Stimulated activated CD4-positive, alpha-beta T cell treated with anti-CD3 and anti-CD28 coated beads, Interleukin-1b, Interleukin-23, amount 100 ng/mL, for 1 hour (primary cell): ENCODE data around the gene DDTL.
"Not testable (repeated sequence)": the region's sequence is repeated elsewhere in the genome, so short reads cannot be mapped to it uniquely, and the experiment has no call there.

Experiments
- DNase-seq, 2 donors: peaks; one replicate each; pipeline ENCODE4 v3.0.0-alpha.2; 2020; ENCODE audit warnings: low read depth in 2 of 2

The DDTL gene

DNA sequence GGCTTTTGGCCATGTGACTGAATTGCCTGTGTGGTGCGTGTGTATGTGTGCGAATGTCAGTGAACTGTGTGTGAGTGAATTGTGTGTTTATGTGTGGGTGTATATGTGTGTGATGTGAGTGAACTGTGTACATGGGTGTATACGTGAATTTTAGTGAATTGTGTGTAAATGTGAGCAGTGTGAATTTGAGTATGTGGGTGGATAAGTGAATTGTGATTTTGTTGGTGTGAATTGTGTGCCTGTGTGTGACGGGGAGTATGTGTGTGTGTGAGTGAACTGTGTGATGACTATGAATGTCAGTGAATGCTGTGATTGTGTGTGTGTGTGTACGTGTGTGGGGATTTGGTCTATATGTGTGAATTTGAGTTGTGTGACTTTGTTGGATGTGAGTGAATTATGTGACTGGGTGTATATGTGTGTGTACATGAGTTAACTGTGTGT, 3.5 kb downstream of the DDTL start:
- no peak for DNase-seq

DNA sequence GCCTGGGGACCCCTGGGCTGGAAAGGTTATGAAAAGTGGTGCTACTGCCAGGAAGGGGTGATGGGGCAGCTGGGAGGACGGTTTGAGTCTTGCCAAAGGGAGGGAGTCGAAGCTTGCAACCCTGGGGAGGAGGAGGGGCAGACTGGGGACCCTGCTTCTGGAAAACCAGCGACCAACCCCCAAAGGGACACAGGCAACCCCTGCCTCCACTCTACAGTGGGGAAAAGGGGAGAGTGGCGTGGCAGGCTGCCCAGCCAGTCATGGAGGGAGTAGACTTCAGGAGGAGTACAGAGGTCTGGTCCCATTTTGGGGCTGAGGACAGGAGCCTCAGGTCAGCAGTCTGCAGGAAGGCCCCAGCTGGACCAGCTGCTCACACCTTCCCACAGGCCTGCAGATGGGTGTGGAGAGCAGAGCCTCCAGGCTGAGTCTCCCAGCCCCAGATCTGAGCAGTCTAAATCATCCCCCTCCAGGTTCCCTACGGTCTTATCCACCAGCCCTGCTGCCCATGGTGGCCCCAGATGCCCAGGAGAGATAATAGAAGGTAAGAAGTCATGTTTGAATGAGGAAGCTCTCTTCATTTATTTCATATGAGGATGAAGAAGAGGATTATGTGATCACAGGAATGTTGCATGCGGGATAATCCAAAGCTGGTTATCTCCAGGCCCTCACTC, 4.3 kb downstream of the DDTL start:
- DNase-seq, result no peak

DNA sequence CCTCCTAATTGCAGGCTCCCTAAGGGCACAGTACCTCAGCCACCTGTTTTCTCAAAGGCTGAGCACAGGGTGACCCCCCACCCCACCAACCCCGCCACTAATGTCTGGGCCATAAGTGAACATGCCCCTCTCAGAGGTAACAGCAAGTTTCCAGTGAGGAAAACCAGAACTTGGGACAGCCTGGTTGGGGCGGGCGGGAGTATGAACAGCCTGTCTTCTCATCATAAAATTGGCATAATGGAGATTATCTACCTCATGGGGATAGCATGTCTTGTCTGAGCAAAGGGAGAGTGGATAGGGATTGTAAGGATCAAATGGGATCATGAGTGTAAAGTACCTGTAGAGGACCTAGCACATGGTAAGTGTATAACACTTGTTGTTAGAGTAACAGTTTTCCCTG, 5.2 kb downstream of the DDTL start:
- DNase-seq, result not testable (repeated sequence)

DNA sequence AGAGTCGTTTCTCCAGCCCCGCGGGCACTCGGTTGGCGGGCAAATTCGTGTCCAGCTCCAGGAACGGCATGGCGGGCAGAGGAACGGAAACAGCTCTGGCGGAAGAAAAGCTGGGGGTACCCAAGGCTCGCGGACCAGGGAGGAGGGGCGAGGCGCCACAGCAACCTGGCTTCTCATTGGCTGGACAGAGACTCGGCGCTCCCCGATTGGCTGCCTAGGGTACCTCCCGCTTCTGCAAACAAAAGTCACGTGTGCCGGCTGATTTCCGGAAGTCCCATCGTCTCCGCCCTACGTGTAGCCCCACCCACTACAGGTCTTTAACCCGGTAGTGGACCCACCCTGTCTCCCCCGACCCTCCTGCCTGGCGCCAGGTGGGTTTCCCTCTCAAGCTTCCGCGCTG, 7.7 kb downstream of the DDTL start, which contains the start of gene DDT:
Gene DDT (minus strand): TSS at position 97 of the 400 bp plus-strand sequence. CDS start 27 bp downstream, at position 70.
- not testable (repeated sequence) for DNase-seq

DNA sequence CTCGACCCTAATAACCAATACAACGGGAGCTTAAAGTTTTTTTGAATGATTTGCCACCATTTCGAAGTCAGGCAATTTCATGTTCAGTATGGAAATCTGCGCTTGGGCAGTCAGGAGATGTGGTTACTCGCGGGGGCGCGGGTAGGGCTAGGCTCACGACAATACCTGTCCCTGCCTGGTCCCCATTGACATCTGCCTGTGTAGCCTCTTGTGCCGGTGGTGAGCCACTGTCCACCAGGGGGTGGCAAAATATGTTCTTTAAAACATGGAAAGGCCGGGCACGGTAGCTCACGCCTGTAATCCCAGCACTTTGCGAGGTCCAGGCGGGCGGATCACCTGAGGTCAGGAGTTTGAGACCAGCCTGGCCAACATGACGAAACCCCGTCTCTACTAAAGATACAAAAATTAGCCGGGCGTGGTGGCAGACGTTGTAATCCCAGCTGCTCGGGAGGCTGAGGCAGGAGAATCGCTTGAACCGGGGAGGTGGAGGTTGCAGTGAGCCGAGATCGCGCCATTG, 8.2 kb downstream of the DDTL start:
- DNase-seq, result not testable (repeated sequence)

DNA sequence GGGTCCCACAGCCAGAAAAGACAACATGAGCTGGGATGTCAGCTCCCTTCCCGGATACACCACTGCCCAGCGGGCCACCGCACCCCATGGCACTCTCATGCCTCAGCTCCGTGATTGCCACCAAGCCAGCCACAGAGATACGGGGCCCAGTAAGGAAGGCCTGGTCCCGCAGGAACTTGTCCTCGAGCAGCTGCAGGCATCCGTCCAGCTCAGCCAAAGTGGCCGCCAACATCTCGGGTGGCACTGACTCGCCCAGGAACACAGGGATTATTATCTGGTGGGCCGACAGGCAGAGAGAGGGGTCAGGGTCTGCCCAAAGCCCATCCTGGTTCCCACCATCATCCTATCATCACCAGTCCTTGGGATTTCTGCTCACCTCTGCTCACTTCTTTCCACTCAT, 10.6 kb downstream of the DDTL start:
- not testable (repeated sequence) for DNase-seq

DNA sequence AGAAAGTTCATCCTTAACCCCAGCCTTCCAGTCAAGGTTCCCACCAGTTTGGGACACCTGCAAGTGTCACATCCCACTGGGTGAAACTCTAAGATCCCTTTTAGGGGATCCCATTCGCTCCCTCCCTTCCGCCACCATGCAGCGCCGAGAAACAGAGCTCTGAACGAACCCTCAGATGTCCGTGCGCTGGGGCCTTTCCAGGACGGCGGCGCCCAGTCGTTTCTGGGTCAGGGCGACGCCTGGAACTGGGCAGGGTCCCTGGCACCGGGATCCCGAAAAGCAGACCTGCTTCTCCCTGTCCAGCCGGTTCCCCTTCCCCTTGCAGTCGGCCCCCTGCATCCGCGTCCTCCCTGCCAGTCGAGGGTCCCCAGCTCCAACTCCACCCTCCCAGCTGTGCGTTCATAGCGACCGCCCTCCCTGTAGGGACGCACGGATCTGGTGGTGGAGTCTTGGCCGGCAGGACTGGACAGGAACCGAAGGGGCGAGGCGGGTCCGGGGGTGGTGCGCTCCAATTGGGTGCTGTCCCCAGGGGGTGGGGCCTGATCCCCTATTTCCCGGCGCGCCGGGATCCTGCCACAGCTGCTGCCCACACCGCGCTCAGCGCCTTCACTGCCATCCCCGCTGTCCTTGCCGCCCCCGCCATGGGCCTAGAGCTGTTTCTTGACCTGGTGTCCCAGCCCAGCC, 13.0 kb downstream of the DDTL start, which contains the start of gene GSTT2:
Gene GSTT2 (plus strand): TSS at position 578 of the 684 bp plus-strand sequence.
- not testable (repeated sequence) for DNase-seq

DNA sequence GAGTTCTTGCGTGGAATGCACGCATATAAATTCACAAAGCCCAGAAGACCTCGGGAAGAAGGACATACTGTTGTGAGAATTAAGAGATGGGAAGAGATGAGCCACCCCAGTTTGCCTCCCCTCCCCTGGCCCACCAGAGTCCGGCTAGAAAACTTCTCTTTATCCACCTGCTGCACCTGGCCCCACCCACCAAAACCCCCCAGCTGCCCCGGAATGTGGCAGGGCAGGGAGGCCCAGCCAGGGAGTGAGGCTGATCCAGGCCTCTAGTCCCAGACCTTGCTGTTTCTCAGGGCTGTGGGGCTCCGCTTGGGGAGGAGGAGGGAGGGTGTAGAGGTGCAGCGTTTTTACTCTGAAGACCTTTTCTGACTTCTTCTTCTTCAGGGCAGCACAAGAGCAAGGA, 13.9 kb downstream of the DDTL start:
- DNase-seq, result not testable (repeated sequence)

DNA sequence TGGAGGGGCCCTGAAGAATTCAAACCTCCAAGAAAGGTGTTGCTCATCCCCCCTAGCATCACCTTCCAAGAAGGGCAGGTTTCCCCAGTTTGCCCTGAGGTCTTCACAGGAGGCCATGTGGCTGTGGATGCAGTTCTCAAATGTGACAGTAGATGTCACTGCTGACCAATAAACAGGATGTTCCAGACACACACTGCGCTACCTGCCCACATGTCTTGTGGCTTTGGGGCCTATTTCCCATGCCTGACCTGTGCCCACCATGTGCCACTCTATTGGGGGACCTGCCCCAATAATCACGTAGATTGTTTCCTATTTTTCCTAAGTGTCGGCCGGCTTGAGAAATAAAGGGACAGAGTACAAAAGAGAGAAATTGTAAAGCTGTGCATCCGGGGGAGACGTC, 17.7 kb downstream of the DDTL start:
- peak; percentile 4 to 37 for DNase-seq

DNA sequence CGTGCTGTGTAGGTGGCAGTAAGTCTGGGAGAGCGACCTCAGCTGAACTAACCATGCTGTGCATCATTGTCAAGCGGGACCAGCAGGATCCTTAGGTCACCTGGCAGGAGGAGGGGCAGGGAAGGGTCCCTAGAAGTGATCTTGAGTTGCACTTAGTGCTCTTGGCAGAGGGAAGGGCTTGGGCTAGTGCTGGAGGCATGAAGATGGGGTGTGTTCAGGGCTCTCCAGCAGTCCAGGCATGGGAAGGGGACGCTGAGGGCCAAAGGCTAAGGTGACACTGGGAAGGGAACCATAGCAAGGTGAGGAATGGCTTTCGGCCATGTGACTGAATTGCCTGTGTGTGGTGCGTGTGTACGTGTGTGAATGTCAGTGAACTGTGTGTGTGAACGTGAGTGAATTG, 19.4 kb downstream of the DDTL start:
- DNase-seq, result not testable (repeated sequence)

DNA sequence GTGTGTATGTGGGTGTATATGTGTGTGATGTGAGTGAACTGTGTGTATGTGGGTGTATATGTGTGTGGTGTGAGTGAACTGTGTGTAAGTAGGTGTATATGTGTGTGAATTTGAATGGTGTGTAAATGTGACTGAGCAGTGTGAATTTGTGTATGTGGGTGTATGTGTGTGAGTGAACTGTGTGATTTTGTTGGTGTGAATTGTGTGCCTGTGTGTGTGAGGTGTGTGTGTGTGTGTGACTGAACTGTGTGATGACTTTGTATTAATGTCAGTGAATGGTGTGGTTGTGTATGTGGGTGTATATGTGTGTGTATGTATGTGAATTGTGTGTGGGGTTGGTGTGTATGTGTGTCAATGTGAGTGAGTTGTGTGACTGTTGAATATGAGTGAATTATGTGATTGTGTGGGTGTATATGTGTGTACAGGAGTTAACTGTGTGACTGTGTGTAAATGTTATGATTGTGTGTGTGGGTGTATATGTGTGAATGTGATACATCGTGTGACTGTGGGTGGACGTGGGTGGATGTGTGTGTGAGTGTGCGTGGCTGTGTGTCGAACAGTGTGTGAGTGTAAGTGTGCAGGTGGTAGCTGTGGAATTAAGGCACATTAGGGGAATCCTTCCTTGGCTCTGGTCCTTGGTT, 20.0 kb downstream of the DDTL start:
- not testable (repeated sequence) for DNase-seq

DNA sequence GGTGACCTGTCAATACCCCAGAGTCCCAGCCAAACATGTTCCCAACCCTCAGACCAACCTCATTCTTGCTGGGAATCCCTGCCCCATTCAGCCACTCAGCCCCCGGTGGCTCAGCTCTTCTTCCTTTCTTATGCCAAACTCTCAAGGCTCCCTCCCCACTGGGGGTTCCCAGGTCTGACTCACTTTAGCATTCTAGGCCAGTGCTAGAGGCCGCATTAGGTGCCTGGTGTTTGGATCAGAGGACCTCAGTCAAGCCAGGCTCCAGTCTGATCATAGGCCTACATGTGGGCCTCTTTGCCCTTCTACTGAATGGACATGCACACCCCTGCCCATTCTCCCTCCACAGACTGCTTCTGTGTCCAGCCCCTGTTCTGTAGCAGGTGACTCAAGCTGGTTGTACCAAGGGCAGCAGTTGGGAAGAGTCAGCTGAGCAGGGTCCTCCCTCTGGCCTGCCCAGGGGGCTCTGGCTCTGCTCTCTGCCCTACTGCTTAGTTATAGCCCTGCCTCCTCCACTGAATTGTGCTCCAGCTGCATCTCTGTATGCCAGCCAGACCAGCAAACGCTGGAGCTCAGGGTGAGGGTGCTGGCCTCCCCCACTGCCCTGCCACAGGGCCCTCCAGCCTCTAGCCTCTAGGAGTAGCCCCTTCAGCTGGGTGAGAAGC, 23.0 kb downstream of the DDTL start:
- not testable (repeated sequence) for DNase-seq

DNA sequence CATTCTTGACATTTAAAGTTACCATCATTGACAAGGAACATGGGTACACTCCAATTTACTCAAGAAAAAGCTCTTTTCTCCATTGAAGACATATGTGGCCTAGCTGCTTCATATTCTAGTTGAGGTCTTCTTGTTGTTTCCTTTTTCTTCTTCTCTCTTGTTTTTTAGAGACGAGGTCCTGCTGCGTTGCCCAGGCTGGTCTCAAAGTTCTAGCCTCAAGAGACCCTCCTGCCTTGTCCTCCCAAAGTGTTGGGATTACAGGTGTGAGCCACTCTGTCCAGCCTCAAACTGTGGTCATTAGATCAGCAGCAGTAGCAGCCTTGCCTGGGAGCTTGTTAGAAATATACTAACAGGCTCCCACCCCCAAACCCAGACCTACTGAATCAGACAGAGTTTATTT, 26.4 kb downstream of the DDTL start:
- DNase-seq, result not testable (repeated sequence)

DNA sequence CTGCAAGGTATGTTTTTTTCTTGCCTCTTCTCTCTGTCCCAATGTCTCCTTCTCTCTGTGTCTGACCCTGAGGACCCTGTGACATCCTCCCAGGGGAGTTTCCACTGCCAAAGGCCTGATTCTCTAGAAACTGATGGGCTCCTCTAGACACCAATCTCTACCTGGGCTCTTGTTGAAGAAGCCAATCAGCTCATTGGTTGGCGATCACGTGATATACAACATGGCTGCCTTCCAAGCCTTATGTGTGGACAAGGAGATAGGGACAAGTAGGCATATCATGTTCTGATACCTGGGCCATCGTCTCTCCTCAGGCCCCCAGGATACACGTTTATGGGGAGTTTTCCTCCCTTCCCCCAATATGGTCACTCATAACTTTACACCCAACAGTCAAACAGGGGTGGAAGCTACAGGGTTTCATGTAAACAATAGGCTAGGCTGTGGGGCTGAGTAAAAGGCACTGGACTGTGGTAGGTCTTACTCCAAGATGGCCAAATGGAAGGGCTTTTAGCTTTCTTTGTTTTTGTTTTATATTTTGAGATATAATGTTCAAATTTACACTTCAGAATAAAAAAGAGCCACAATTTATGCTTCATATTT, 27.0 kb downstream of the DDTL start:
- not testable (repeated sequence) for DNase-seq

DNA sequence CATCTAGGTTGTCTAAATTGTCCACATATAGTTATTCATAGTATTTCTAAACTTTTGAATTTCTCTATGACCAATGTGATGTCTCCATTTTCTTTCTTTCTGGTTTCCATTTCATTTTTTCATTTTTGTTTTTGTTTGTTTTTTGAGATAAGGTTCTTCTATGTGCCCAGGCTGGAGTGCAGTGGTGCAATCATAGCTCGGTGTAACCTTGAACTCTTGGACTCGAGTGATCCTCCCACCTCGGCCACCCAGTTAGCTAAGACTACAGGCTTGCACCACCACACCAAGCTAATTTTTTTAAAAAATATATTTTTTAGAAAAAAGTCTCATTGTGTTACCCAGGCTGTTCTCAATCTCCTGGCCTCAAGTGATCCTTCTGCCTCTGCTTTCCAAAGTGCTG, 30.4 kb downstream of the DDTL start:
- DNase-seq, result no peak

DNA sequence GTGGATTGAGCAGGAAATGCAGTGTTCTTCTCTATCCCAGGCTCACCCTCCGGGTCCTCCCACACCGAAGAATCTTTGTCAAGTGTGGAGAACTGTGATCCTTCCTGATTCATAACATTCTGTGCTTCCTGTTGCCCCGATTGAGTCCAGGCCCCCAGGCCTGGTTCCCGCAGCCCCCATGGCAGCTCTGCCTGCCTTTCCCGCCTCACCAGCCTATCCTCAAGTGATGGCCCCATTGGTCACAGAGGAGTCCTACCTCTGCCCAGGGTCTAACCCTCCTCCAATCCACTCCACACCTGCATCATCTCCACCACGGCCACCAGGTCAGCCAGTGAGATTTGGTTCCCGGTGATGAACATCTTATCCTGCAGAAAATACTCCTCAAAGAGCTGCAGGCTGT, 33.1 kb downstream of the DDTL start:
- not testable (repeated sequence) for DNase-seq

DNA sequence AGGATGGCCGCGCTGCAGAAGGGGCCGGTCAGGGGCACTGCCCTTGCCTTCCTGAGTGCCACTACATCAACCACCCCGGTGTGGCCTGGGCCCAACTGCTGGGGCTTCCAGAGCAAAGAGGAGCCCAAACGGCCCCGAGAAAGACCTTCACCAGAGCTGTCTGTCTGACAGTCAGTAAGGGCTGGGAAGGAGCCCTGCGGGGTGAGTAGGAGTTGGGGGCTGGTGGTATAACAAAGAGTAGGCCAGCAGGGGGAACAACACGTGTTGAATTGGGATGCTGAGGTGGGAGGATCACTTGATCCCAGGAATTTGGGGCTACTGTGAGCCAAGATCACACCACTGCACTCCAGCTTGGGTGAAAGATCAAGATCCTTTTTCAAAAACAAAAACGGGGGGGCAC, 34.6 kb downstream of the DDTL start:
- DNase-seq, result no peak

DNA sequence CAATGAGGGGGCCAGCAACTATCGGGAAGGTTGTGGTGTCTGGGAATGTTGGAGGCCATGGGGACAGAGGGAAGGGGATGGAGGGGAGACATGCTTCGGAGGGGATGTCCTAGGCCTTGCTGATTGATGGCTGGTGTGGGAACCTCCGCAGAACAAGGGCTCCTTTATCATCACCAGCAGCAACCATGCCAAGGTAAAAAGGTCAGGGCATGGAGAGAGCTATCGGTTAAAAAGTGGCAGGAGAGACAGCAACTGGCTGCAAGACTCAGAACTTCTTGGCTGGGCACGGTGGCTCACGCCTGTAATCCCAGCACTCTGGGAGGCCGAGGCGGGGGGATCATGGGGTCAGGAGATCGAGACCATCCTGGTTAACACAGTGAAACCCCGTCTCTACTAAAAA, 35.6 kb downstream of the DDTL start:
- DNase-seq, result no peak

DNA sequence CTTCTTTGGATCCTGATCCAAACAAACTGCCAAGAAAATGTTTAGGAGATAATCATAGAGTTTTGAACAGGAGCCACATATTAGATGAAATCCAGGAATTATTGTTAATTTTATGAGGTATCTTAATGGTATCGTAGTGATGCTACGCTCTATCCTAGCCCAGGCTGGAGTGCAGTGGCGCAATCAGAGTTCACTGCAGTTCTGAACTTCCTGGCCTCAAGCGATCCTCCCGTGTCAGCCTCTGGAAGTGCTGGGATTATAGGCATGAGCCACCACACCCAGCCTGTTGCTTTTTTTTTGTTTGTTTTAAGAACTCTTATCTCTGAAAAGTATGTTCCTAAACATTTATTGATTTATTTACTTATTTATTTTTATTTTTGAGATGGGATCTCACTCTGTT, 36.2 kb downstream of the DDTL start:
- DNase-seq, result no peak

DNA sequence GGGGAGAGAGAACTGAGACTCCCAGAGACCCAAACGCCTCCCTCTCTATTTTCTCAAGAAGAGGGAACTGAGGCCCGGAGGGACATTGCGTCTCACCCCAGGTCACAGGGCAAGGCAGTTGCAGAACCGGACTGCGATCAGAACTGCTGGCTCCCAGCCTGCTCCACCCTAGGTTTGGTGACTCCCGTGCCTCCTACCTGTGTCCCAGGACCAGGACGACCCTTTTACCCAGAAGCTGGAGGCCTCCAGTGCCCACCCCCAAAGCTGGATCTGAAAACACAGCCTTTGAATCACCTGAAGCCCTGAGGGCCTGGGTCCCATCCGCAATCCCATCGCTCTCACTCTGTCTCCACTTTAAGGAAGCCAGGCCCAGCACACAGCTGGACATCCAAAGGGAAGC, 37.2 kb downstream of the DDTL start:
- no peak for DNase-seq

DNA sequence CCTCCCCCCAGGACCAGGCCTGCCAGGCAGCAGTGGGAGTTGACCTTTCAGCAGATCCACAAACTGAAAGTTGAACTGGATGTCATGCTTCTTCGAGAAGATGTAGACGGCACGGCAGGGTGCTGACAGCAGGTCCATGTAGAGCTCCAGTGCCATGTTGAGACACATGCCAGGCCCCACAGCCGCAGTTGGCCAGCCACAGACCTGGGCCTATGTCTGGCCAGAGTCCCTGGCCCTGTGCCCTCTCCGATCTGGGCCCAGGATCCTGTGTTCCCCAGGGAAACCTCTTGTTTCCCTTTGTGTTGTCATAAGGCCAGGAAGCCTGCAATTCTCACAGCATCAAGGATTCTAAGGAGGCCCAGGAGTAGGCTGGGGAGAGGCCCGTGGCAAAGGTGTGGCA, 38.5 kb downstream of the DDTL start, which contains the start of gene GSTT4:
Gene GSTT4 (minus strand): TSS at position 253 of the 400 bp plus-strand sequence. CDS start 97 bp downstream, at position 156.
- no peak for DNase-seq
